ENCODE results near the gene KHDRBS2. TPM values are rescaled to one million over a fixed set of nuclear protein-coding genes. Genes with fewer than 3 reads are reported as not detected.

KHDRBS2 gene
- total RNA-seq, 4 donors from 2014 or later = 0.47 to 23.9 (median 3.0) TPM

- DNase-seq = no peak
- no peak for TF ChIP-seq POLR2A (IDR thresholded peaks at IDR 0.05)
- H3K4me3 ChIP-seq = no peak overlapping the region
Observed at GRCh38 chr6:62057300-62057699, 228.7 kb downstream of the KHDRBS2 start.

GRCh38 chr6:62045502-62045901, 240.5 kb downstream of the KHDRBS2 start:
- H3K4me1 ChIP-seq = no peaks in the 10 kb centered on the region
- TF ChIP-seq CTCF (IDR thresholded peaks at IDR 0.05) (no peak), POLR2A (IDR thresholded peaks at IDR 0.05) (no peak)
- no peaks in the 10 kb centered on the region for H3K9me3 ChIP-seq
- no peaks in the 10 kb centered on the region for H3K36me3 ChIP-seq
- DNase-seq = no peak
- H3K27me3 ChIP-seq = no peaks in the 10 kb centered on the region
- no peak overlapping the region for H3K27ac ChIP-seq
- no peak overlapping the region for H3K4me3 ChIP-seq

More at GRCh38 chr6:62057300-62057699, 228.7 kb downstream of the KHDRBS2 start:
- H3K4me1 ChIP-seq = no peaks in the 10 kb centered on the region
- no peaks in the 10 kb centered on the region for H3K27me3 ChIP-seq
- H3K9me3 ChIP-seq = no peaks in the 10 kb centered on the region
- no peak overlapping the region for H3K27ac ChIP-seq
- no peaks in the 10 kb centered on the region for H3K36me3 ChIP-seq

GRCh38 chr6:62043084-62043483, 242.9 kb downstream of the KHDRBS2 start:
- Histone ChIP-seq H3K36me3 (no peaks in the 10 kb centered on the region), H3K27me3 (no peaks in the 10 kb centered on the region), H3K27ac (no peak overlapping the region), H3K9me3 (no peaks in the 10 kb centered on the region), H3K4me3 (no peak overlapping the region), H3K4me1 (no peaks in the 10 kb centered on the region)
- TF ChIP-seq POLR2A (IDR thresholded peaks at IDR 0.05) (no peak), CTCF (IDR thresholded peaks at IDR 0.05) (no peak)
- no peak for DNase-seq

- H3K4me3 ChIP-seq = no peak overlapping the region
- no peak overlapping the region for H3K27ac ChIP-seq
- TF ChIP-seq POLR2A (IDR thresholded peaks at IDR 0.05) = no peak
- DNase-seq = no peak
- no peaks in the 10 kb centered on the region for H3K4me1 ChIP-seq
- H3K27me3 ChIP-seq = no peaks in the 10 kb centered on the region
- H3K9me3 ChIP-seq = no peaks in the 10 kb centered on the region
- H3K36me3 ChIP-seq = no peaks in the 10 kb centered on the region
Observed at GRCh38 chr6:62042429-62042828, 243.6 kb downstream of the KHDRBS2 start.

- Histone ChIP-seq H3K9me3 (no peaks in the 10 kb centered on the region), H3K4me1 (no peaks in the 10 kb centered on the region), H3K27ac (no peak overlapping the region), H3K4me3 (no peak overlapping the region), H3K27me3 (no peaks in the 10 kb centered on the region), H3K36me3 (no peaks in the 10 kb centered on the region)
- no peak for DNase-seq
- TF ChIP-seq CTCF (IDR thresholded peaks at IDR 0.05) = no peak
- TF ChIP-seq POLR2A (IDR thresholded peaks at IDR 0.05) = no peak
Observed at GRCh38 chr6:62039605-62040004, 246.4 kb downstream of the KHDRBS2 start.

- no peak for TF ChIP-seq CTCF (IDR thresholded peaks at IDR 0.05)
- Histone ChIP-seq H3K4me3 (no peak overlapping the region), H3K27me3 (no peaks in the 10 kb centered on the region)
Observed at GRCh38 chr6:62037445-62037844, 248.6 kb downstream of the KHDRBS2 start.

GRCh38 chr6:62035952-62036351, 250.1 kb downstream of the KHDRBS2 start:
- no peak overlapping the region for H3K4me3 ChIP-seq
- no peaks in the 10 kb centered on the region for H3K9me3 ChIP-seq
- no peak overlapping the region for H3K27ac ChIP-seq
- no peaks in the 10 kb centered on the region for H3K27me3 ChIP-seq
- H3K4me1 ChIP-seq = no peaks in the 10 kb centered on the region
- no peak for DNase-seq
- H3K36me3 ChIP-seq = no peaks in the 10 kb centered on the region
- TF ChIP-seq CTCF (IDR thresholded peaks at IDR 0.05) (no peak), POLR2A (IDR thresholded peaks at IDR 0.05) (no peak)

More at GRCh38 chr6:62037445-62037844, 248.6 kb downstream of the KHDRBS2 start:
- Histone ChIP-seq H3K9me3 (no peaks in the 10 kb centered on the region), H3K4me1 (no peaks in the 10 kb centered on the region), H3K27ac (no peak overlapping the region), H3K36me3 (no peaks in the 10 kb centered on the region)
- DNase-seq = no peak

All from Peyer's patch (tissue), 4 donors.